Activated B cell treated with CpG ODN at 0.5 μM for 24 hours (primary cell): ENCODE measurements around the gene ZBTB16. TPM values are rescaled to one million over a fixed set of nuclear protein-coding genes. Genes with fewer than 3 reads are reported as not detected.

Experiments
- ATAC-seq: fragments of 200-7000 bp; cut with Tn5 transposase; one replicate; pipeline ENCODE4 v1.10.0; 2021; ENCODE audit warnings: low read depth, mild to moderate bottlenecking, moderate library complexity
- CTCF ChIA-PET: fragments of 350-600 bp; sonication (Branson Sonifier 250); formaldehyde crosslinking; loops from one replicate; lab custom pipeline; 2021; ENCODE audit warnings: antibody characterized with exemption; lab: Charles Lee
- POLR2A ChIA-PET: fragments of 350-600 bp; sonication (Branson Sonifier 250); formaldehyde crosslinking; loops from one replicate; lab custom pipeline; 2021; ENCODE audit warnings: antibody characterized with exemption; lab: Charles Lee
- DNase-seq: peaks from one replicate; pipeline ENCODE4 v3.0.0; 2022
- H3K27ac Mint-ChIP-seq: one replicate; pipeline ENCODE4 v1.8.0; 2020; ENCODE audit warnings: mixed read lengths
- H3K27me3 Mint-ChIP-seq: one replicate; pipeline ENCODE4 v1.8.0; 2021; ENCODE audit warnings: mixed read lengths
- H3K36me3 Mint-ChIP-seq: one replicate; pipeline ENCODE4 v1.8.0; 2021; ENCODE audit warnings: low read depth, mixed read lengths
- H3K4me1 Mint-ChIP-seq: one replicate; pipeline ENCODE4 v1.8.0; 2021; ENCODE audit warnings: mixed read lengths
- H3K4me3 Mint-ChIP-seq: one replicate; pipeline ENCODE4 v1.8.0; 2020; ENCODE audit warnings: mild to moderate bottlenecking, mixed read lengths
- H3K9me3 Mint-ChIP-seq: one replicate; pipeline ENCODE4 v1.8.0; 2020; ENCODE audit warnings: mixed read lengths
- intact Hi-C: fragments of 100-400 bp; cut with micrococcal nuclease; formaldehyde crosslinking; loops from one replicate; pipeline ENCODE4 v1.15.1; 2024
- total RNA-seq: library from RNA; stranded (reverse); gene quantifications from 2 replicates; pipeline ENCODE4 v1.2.3, GENCODE V29; 2022
- TF ChIP-seq, protein P1 (sequence below): fragments of 200-600 bp; IDR thresholded peaks from one replicate; pipeline ENCODE4 v1.8.0; 2022; ENCODE audit warnings: antibody characterized with exemption, mild to moderate bottlenecking

Gene ZBTB16
- total RNA-seq, 1 donor from 2014 or later = 2.5 TPM

DNA sequence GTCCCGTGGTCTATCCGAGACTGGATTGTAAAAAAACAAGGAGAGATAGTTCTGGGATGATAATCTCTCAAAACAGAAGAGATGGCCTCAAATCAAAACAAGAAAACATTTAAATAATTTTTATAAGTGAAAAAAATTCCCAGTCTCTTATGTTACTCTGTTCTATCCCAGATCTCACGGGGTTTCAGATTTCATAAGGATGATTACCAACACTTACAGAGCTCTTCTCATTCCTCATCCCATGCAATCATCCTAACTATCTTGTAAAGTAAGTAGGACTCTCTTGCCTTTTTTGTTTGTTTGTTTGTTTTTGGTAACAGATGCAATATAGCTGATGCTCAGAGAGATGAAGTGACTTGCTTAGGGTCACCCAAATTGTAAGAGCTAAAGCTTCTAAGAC, 20.0 kb upstream of the ZBTB16 start:
- TF ChIP-seq, protein P1, sequence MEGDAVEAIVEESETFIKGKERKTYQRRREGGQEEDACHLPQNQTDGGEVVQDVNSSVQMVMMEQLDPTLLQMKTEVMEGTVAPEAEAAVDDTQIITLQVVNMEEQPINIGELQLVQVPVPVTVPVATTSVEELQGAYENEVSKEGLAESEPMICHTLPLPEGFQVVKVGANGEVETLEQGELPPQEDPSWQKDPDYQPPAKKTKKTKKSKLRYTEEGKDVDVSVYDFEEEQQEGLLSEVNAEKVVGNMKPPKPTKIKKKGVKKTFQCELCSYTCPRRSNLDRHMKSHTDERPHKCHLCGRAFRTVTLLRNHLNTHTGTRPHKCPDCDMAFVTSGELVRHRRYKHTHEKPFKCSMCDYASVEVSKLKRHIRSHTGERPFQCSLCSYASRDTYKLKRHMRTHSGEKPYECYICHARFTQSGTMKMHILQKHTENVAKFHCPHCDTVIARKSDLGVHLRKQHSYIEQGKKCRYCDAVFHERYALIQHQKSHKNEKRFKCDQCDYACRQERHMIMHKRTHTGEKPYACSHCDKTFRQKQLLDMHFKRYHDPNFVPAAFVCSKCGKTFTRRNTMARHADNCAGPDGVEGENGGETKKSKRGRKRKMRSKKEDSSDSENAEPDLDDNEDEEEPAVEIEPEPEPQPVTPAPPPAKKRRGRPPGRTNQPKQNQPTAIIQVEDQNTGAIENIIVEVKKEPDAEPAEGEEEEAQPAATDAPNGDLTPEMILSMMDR = no peak
- ChIA-PET CTCF (interaction anchor here (7.4 kb wide), 1 partner anchor 222 kb away, joined by 118 read pairs; no protein-coding TSS in a partner anchor), POLR2A (no interaction called here)
- H3K9me3 Mint-ChIP-seq = no peaks in the 10 kb centered on the region
- DNase-seq (no peak), ATAC-seq (no peak)
- H3K27ac Mint-ChIP-seq = no peak overlapping the region
- H3K4me1 Mint-ChIP-seq = peaks cover 4% of the 10 kb centered on the region
- H3K4me3 Mint-ChIP-seq = no peak overlapping the region
- no peaks in the 10 kb centered on the region for H3K36me3 Mint-ChIP-seq
- intact Hi-C loops = no loop called here
- peaks cover 12% of the 10 kb centered on the region for H3K27me3 Mint-ChIP-seq

DNA sequence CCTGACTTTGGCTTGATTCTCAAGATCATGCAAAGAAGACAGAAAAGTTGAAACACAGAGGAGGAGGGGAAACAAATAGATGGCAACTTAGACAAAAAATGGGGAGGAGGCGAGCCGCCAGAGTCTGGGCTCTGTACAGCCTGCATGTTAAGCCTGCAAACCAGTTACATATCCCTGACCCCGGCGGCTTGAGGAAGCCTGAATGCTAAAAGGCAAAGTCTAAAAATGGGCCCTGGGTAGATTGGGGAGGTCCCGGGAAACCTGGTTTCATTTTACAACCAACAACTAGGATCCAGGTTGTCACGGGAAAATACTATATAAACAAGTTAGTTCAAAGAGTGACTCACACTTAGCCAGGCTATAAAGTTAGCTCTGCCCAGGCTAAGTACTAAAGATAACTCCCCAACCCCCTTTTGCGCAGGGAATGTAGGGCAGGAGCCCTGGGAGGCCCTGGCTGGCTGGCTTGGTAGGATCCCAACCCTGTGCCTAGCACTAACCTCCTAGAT, 18.8 kb upstream of the ZBTB16 start:
- no peaks in the 10 kb centered on the region for H3K9me3 Mint-ChIP-seq
- H3K36me3 Mint-ChIP-seq = no peaks in the 10 kb centered on the region
- TF ChIP-seq, protein P1 = no peak
- H3K4me1 Mint-ChIP-seq = peaks cover 4% of the 10 kb centered on the region
- H3K4me3 Mint-ChIP-seq = no peak overlapping the region
- intact Hi-C loops = no loop called here
- no peak for DNase-seq
- peaks cover 4% of the 10 kb centered on the region for H3K27me3 Mint-ChIP-seq
- ATAC-seq = no peak
- H3K27ac Mint-ChIP-seq = no peak overlapping the region
- ChIA-PET POLR2A (no interaction called here), CTCF (no interaction called here)

DNA sequence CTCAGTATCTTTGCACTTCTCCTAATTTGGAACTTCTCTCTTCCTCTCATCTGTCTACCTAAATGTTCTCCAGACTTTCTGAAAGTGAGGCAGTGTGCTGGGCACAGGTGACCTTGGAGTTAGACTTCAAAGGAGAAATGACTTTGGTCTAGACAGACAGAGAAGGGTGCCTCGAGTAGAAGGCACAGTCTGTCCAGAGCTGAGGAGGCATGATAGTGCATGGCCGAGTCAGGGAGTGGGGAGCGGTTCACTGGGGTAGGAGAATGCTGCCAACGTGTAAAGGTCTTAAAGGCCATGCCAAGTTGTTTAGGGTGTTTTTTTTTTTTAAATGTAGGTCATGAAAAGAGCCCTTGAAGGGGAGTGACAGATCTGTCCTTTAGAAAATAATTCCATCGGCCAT, 17.3 kb upstream of the ZBTB16 start:
- ChIA-PET CTCF (no interaction called here), POLR2A (no interaction called here)
- Mint-ChIP-seq H3K27ac (no peak overlapping the region), H3K4me3 (no peak overlapping the region), H3K4me1 (peaks cover 4% of the 10 kb centered on the region), H3K27me3 (peaks cover 9% of the 10 kb centered on the region), H3K36me3 (no peaks in the 10 kb centered on the region), H3K9me3 (no peaks in the 10 kb centered on the region)
- TF ChIP-seq, protein P1 = no peak
- DNase-seq (no peak), ATAC-seq (no peak)
- intact Hi-C loops = no loop called here

DNA sequence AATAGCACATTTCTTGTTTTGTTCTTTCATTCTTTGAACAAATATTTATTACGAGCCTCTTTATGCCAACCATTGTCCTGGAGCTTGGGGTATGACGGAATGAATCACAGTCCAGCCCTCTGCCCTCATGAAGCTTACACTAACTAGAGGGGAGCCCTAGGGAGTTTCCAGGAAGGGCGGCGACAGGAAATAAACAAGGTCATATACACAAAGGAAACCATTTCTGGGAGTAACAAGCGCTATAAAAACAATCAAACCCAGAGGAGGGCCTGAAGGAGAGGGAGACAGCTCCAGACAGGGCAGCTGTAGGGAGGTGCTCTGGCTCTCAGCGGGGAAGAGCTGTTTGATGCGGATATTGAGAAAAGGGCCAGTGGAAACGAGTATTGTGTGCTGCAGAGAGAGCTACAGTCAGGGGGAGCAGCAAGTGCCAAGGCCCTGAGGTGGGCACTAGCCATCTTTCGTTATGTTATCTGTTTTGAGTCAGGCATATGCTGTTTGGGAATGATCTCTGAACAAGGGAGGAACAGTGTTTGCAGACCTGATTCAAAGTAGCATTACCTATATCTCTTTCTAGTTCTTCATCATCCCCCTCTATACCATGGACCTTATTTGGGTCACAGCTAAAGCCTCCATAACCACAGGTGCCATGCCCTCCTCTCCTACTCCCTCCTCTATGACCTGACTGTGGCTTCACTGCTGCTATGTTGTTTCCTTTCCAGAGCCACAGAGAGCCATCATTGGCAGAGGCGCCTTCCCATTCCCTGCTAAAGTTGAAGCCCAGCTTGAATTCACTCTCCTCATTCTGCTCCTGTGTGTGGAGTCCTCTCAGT, 15.3 kb upstream of the ZBTB16 start:
- no peak for ATAC-seq
- intact Hi-C loops = no loop called here
- POLR2A ChIA-PET = no interaction called here
- H3K27ac Mint-ChIP-seq = no peak overlapping the region
- H3K4me1 Mint-ChIP-seq = peaks cover 4% of the 10 kb centered on the region
- TF ChIP-seq, protein P1 = no peak
- CTCF ChIA-PET = interaction anchor here (1.6 kb wide), 1 partner anchor 8 kb away, joined by 5 read pairs; no protein-coding TSS in a partner anchor
- no peaks in the 10 kb centered on the region for H3K9me3 Mint-ChIP-seq
- no peak for DNase-seq
- peaks cover 17% of the 10 kb centered on the region for H3K27me3 Mint-ChIP-seq
- no peaks in the 10 kb centered on the region for H3K36me3 Mint-ChIP-seq
- no peak overlapping the region for H3K4me3 Mint-ChIP-seq

DNA sequence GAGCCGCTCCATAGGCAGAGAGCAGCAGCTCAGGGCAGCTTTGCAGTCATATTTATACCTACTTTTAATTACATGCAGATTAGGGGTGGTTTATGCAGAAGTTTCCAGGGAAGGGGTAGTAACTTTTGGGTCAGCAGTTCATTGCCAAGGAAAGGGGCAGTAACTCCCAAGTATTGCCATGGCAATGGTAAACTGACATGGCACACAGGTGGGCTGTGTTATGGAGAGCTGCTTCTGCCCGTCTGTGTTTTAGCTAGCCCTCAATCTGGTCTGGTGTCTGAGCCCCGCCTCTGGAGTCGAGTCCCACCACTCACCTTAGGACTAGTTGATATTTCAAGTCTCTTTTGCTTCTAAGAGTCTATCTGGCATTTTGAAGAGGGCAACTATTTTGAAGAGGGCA, 12.2 kb upstream of the ZBTB16 start:
- intact Hi-C loops = no loop called here
- TF ChIP-seq, protein P1 = no peak
- Mint-ChIP-seq H3K36me3 (no peaks in the 10 kb centered on the region), H3K27me3 (peaks cover 21% of the 10 kb centered on the region), H3K9me3 (no peaks in the 10 kb centered on the region), H3K4me3 (no peak overlapping the region), H3K4me1 (peaks cover 4% of the 10 kb centered on the region), H3K27ac (no peak overlapping the region)
- DNase-seq (no peak), ATAC-seq (no peak)
- ChIA-PET CTCF (no interaction called here), POLR2A (interaction anchor here (0.7 kb wide), 1 partner anchor 1789 kb away, joined by 5 read pairs; no protein-coding TSS in a partner anchor)
